GM12865 (cell line): ENCODE measurements around the gene DAGLB.

Experiments used
- DNase-seq: peaks from one replicate; pipeline ENCODE4 v3.0.0; 2010; ENCODE audit warnings: low read depth
- H3K4me3 ChIP-seq: 2 replicates; pipeline ENCODE4 v1.5.1; 2011; ENCODE audit warnings: mild to moderate bottlenecking, low read depth, low read length, control low read depth
- CTCF ChIP-seq: IDR thresholded peaks from 2 replicates; pipeline ENCODE4 v1.5.1; 2011; ENCODE audit warnings: low read length, control low read depth, low read depth, inconsistent platforms; ENCODE audit not compliant: insufficient read depth; ENCODE audit errors: missing control alignments

Gene DAGLB

GRCh38 chr7:6420680-6421079, 27.1 kb downstream of the DAGLB start:
- DNase-seq = no peak
- H3K4me3 ChIP-seq = no peak overlapping the region
- no peak for TF ChIP-seq CTCF

- H3K4me3 ChIP-seq = no peak overlapping the region
- no peak for TF ChIP-seq CTCF
- no peak for DNase-seq
Observed at GRCh38 chr7:6419310-6419773, 28.4 kb downstream of the DAGLB start.

GRCh38 chr7:6417408-6417807, 30.3 kb downstream of the DAGLB start:
- H3K4me3 ChIP-seq = no peak overlapping the region
- TF ChIP-seq CTCF = no peak
- DNase-seq = no peak

GRCh38 chr7:6416516-6417145, 31.1 kb downstream of the DAGLB start:
- no peak for TF ChIP-seq CTCF
- DNase-seq = no peak
- no peak overlapping the region for H3K4me3 ChIP-seq

GRCh38 chr7:6413637-6414036, 34.1 kb downstream of the DAGLB start:
- DNase-seq = no peak
- H3K4me3 ChIP-seq = no peak overlapping the region
- no peak for TF ChIP-seq CTCF

GRCh38 chr7:6409944-6410693, 37.6 kb downstream of the DAGLB start:
- no peak for DNase-seq
- H3K4me3 ChIP-seq = no peak overlapping the region
- TF ChIP-seq CTCF = no peak
